ENCODE results near the gene JAM3.

DNA sequence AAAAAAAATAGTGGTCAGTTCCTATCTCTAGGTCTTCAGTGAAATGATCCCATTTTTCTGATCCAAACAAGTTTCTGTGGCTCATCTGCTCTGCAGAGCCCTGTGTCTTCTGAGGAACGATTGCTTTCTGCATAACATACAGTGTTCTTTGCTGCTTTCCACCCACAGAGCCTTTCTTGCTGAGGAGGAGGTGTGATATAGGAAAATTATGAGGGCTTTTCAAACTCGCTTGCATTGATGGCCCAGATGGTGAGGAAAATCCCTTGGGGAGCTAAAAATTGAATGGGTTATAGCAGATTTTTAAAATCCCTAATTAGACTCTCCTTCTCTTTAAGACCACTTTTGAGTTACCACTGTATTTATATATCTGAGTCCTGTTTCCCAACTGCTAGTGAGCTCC lies 31.3 kb downstream of the JAM3 start:
- TF ChIP-seq, protein P1, sequence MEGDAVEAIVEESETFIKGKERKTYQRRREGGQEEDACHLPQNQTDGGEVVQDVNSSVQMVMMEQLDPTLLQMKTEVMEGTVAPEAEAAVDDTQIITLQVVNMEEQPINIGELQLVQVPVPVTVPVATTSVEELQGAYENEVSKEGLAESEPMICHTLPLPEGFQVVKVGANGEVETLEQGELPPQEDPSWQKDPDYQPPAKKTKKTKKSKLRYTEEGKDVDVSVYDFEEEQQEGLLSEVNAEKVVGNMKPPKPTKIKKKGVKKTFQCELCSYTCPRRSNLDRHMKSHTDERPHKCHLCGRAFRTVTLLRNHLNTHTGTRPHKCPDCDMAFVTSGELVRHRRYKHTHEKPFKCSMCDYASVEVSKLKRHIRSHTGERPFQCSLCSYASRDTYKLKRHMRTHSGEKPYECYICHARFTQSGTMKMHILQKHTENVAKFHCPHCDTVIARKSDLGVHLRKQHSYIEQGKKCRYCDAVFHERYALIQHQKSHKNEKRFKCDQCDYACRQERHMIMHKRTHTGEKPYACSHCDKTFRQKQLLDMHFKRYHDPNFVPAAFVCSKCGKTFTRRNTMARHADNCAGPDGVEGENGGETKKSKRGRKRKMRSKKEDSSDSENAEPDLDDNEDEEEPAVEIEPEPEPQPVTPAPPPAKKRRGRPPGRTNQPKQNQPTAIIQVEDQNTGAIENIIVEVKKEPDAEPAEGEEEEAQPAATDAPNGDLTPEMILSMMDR (conservative IDR thresholded peaks at IDR 0.05; ENCODE audit: low read depth, low read length), result no peak
- TF ChIP-seq MAZ (IDR thresholded peaks at IDR 0.05; ENCODE audit: borderline replicate concordance, low read depth, low read length) (no peak), CHD1 (IDR thresholded peaks at IDR 0.05; ENCODE audit: low read depth, low read length) (no peak), RAD21 (IDR thresholded peaks at IDR 0.05; ENCODE audit: low read length) (no peak), POLR2A (IDR thresholded peaks at IDR 0.05; ENCODE audit: low read depth, low read length) (no peak), RCOR1 (IDR thresholded peaks at IDR 0.05; ENCODE audit: insufficient replicate concordance, low read length) (no peak), MAFK (IDR thresholded peaks at IDR 0.05; ENCODE audit: low read depth, low read length) (no peak), BHLHE40 (IDR thresholded peaks at IDR 0.05; ENCODE audit: low read depth, low read length) (no peak), MXI1 (IDR thresholded peaks at IDR 0.05; ENCODE audit: borderline replicate concordance, low read depth, low read length) (no peak), NFE2L2 (IDR thresholded peaks at IDR 0.05; ENCODE audit: low read depth, low read length) (no peak), SMC3 (IDR thresholded peaks at IDR 0.05; ENCODE audit: low read depth, low read length) (no peak), CEBPB (IDR thresholded peaks at IDR 0.05; ENCODE audit: low read depth, low read length) (no peak), RFX5 (IDR thresholded peaks at IDR 0.05; ENCODE audit: low read depth, low read length) (no peak)
